ENCODE results near the gene DAGLB.

GRCh38 chr7:6481445-6481844 lies 33.7 kb upstream of the DAGLB start:
- TF ChIP-seq, protein P1, sequence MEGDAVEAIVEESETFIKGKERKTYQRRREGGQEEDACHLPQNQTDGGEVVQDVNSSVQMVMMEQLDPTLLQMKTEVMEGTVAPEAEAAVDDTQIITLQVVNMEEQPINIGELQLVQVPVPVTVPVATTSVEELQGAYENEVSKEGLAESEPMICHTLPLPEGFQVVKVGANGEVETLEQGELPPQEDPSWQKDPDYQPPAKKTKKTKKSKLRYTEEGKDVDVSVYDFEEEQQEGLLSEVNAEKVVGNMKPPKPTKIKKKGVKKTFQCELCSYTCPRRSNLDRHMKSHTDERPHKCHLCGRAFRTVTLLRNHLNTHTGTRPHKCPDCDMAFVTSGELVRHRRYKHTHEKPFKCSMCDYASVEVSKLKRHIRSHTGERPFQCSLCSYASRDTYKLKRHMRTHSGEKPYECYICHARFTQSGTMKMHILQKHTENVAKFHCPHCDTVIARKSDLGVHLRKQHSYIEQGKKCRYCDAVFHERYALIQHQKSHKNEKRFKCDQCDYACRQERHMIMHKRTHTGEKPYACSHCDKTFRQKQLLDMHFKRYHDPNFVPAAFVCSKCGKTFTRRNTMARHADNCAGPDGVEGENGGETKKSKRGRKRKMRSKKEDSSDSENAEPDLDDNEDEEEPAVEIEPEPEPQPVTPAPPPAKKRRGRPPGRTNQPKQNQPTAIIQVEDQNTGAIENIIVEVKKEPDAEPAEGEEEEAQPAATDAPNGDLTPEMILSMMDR (IDR thresholded peaks at IDR 0.05; ENCODE audit: low read length): no peak
- TF ChIP-seq EZH2 (optimal IDR thresholded peaks at IDR 0.05; ENCODE audit: low read depth, low read length): no peak
